Panc1 (cell line): ENCODE results near the gene AUH. TPM values are rescaled to one million over a fixed set of nuclear protein-coding genes. Genes with fewer than 3 reads are reported as not detected.
A peak's percentile ranks its signal among the peaks of the same experiment; 100 is the strongest.

Experiments
- ATAC-seq: fragments of 200-7000 bp; cut with Tn5 transposase; 2 replicates; pipeline ENCODE4 v1.9.1; 2020; ENCODE audit warnings: mild to moderate bottlenecking, moderate library complexity
- BruUV-seq: library from RNA; stranded (reverse); fragments of 400-500 nt; replicated peaks from 2 replicates; lab custom pipeline; 2021; lab: Mats Ljungman, UMichigan
- CTCF ChIA-PET: fragments of 300-600 bp; sonication (Branson Sonifier 250); formaldehyde crosslinking; loops from one replicate; lab custom pipeline; 2022; ENCODE audit warnings: antibody characterized with exemption; lab: Charles Lee
- POLR2A ChIA-PET: fragments of 300-600 bp; sonication (Branson Sonifier 250); formaldehyde crosslinking; loops from one replicate; lab custom pipeline; 2022; ENCODE audit warnings: antibody characterized with exemption; lab: Charles Lee
- DNase-seq: peaks from one replicate; pipeline ENCODE4 v3.0.0-alpha.2; 2010; ENCODE audit warnings: low read depth, low spot score
- H3K27ac ChIP-seq: 2 replicates; pipeline ENCODE4 v1.5.1; 2011; ENCODE audit warnings: mild to moderate bottlenecking, low read length, inconsistent platforms
- H3K27me3 ChIP-seq: fragments of 200-500 bp; sonication (Bioruptor generic); 2 replicates; pipeline ENCODE4 v1.6.0; 2014; ENCODE audit warnings: low read length, inconsistent platforms; ENCODE audit not compliant: control insufficient read depth, insufficient read depth
- H3K36me3 ChIP-seq: fragments of 200-500 bp; sonication (Bioruptor generic); 2 replicates; pipeline ENCODE4 v1.5.1; 2014; ENCODE audit warnings: inconsistent platforms, mild to moderate bottlenecking, low read length, moderate library complexity; ENCODE audit not compliant: control insufficient read depth, insufficient read depth
- H3K4me1 ChIP-seq: 2 replicates; pipeline ENCODE4 v1.5.1; 2011; ENCODE audit warnings: inconsistent platforms, mild to moderate bottlenecking, low read length, moderate library complexity; ENCODE audit not compliant: control insufficient read depth, insufficient read depth
- H3K4me3 ChIP-seq, 2 experiments: 2 replicates each; pipeline ENCODE4 v1.5.1; 2011 to 2012; ENCODE audit warnings: low read depth in 2 of 2, low read length in 2 of 2, mild to moderate bottlenecking in 2 of 2, inconsistent platforms in 1 of 2, moderate library complexity in 1 of 2
- H3K9me3 ChIP-seq: fragments of 200-500 bp; sonication (Bioruptor generic); 2 replicates; pipeline ENCODE4 v1.5.1; 2014; ENCODE audit warnings: low read depth, mild to moderate bottlenecking, inconsistent platforms, low read length, moderate library complexity; ENCODE audit not compliant: control insufficient read depth, insufficient read depth
- POLR2AphosphoS5 ChIP-seq: IDR thresholded peaks from 2 replicates; pipeline ENCODE4 v1.6.1; 2012; ENCODE audit warnings: mild to moderate bottlenecking, low read depth, low read length, moderate library complexity
- SIN3A ChIP-seq: IDR thresholded peaks from 2 replicates; pipeline ENCODE4 v1.6.1; 2012; ENCODE audit warnings: low read depth, mild to moderate bottlenecking, low read length, moderate library complexity, borderline replicate concordance; ENCODE audit not compliant: insufficient read depth
- TCF7L2 ChIP-seq: IDR thresholded peaks from 2 replicates; pipeline ENCODE4 v1.6.1; 2011; ENCODE audit warnings: mild to moderate bottlenecking, low read depth, low read length, inconsistent platforms
- in situ Hi-C: cut with HindIII; loops from 2 replicates; pipeline ENCODE4 v1.10.0; 2016; ENCODE audit warnings: low sequenced_read_pairs, low pct_unique_long_range_greater_than_20kb
- intact Hi-C: fragments of 100-400 bp; cut with micrococcal nuclease; formaldehyde crosslinking; loops from one replicate; pipeline ENCODE4 v1.10.0; 2022; ENCODE audit not compliant: unreplicated experiment
- total RNA-seq: library from RNA; stranded (reverse); gene quantifications from one replicate; pipeline ENCODE4 v1.2.1, GENCODE V29; 2021; ENCODE audit not compliant: unreplicated experiment
- TF ChIP-seq, protein P1 (sequence below): fragments of 450-650 bp; IDR thresholded peaks from 2 replicates; pipeline ENCODE4 v1.5.1; 2017; ENCODE audit warnings: mild to moderate bottlenecking
- TF ChIP-seq, protein P2 (sequence below), 2 experiments: IDR thresholded peaks; 2 replicates each; pipeline ENCODE4 v1.6.1; 2011 to 2012; ENCODE audit warnings: low read depth in 2 of 2, control low read depth in 1 of 2, low read length in 1 of 2, mild to moderate bottlenecking in 1 of 2, moderate library complexity in 1 of 2; ENCODE audit not compliant: insufficient read depth in 1 of 2

Gene AUH
- total RNA-seq, 1 experiment from 2014 or later, result 7.7 TPM

DNA sequence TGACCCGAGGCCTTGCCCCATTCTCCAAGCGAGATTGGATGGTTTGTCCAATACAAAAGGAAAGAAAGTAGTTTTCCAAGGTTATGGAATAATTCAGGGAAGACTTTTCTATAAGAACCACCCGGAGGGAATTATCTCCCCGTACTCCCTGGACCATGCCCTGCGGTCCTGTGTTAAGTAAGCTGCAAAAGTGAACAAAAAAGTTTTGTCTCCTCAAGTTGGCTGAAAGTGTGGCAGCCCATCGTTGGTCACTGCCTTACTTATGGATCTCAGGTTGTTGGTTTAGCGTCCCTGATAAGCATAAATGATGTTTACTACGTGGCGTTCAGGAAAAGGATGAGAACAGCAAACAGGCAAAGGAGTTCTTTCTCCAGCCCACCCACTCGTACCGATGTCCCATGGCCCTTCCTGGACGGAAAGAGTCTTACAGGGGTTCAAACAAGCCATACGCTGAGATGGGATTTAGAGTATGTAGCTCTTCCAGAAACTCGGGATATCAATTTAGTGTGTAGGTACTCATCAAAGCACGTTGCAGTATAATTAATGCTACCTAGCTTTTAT, 413 bp upstream of the AUH start:
- Histone ChIP-seq H3K36me3 (peaks cover 7% of the 10 kb centered on the region; the same call in 1 of the 2 replicates), H3K9me3 (no peaks in the 10 kb centered on the region), H3K4me3 (peak overlapping the region; percentile 81 to 87), H3K4me1 (peaks cover 5% of the 10 kb centered on the region), H3K27ac (peak overlapping the region; percentile 88), H3K27me3 (no peaks in the 10 kb centered on the region)
- BruUV-seq, result no TSS peak
- intact Hi-C loops, result no loop called here
- ChIA-PET POLR2A (interaction anchor here (1.5 kb wide), 1 partner anchor 20 kb away, joined by 3 read pairs; no protein-coding TSS in a partner anchor), CTCF (no interaction called here)
- TF ChIP-seq POLR2AphosphoS5 (peak; percentile 56; the same call in 1 of the 2 replicates), TCF7L2 (no peak)
- TF ChIP-seq, protein P1, sequence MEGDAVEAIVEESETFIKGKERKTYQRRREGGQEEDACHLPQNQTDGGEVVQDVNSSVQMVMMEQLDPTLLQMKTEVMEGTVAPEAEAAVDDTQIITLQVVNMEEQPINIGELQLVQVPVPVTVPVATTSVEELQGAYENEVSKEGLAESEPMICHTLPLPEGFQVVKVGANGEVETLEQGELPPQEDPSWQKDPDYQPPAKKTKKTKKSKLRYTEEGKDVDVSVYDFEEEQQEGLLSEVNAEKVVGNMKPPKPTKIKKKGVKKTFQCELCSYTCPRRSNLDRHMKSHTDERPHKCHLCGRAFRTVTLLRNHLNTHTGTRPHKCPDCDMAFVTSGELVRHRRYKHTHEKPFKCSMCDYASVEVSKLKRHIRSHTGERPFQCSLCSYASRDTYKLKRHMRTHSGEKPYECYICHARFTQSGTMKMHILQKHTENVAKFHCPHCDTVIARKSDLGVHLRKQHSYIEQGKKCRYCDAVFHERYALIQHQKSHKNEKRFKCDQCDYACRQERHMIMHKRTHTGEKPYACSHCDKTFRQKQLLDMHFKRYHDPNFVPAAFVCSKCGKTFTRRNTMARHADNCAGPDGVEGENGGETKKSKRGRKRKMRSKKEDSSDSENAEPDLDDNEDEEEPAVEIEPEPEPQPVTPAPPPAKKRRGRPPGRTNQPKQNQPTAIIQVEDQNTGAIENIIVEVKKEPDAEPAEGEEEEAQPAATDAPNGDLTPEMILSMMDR, result no peak
- in situ Hi-C loops, result no loop called here
- ATAC-seq, result peak; percentile 40; the same call in 1 of the 2 replicates
- no peak for DNase-seq

DNA sequence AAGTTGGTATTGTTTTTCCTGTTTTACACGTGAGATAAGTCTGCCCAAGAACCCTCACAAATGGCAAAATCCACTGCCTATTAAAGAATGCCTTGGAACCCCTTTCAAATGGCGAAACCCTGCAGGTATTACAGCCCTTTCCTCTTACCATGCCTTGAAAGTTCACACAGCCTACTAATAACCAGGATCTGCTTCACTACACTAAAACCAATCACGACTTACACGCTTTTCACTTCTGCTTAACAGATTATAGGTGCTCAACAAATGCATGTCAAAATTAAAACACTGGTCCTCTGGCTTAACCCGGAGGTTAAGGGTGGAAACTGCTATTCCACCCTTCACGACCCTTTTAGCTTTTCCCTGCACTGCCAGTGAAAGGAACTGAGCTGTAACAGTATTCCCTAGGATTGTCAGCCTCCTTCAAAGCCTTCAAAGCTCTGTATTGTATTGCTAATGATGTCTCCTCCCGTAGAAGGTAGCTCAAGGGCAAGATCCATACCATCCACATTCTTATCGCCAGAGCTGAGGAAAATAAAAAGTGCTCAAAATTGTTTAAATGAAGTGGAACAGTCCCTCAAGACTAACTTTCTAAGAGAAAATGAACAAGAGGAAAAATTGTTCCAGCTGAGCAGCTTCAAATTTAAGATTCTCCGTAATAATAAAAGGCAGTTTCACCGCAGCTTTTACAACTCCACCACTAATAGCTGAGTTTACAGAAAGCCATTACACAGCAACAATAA, 997 bp downstream of the AUH start:
- ATAC-seq (no peak), DNase-seq (no peak)
- no TSS peak for BruUV-seq
- Histone ChIP-seq H3K9me3 (no peaks in the 10 kb centered on the region), H3K4me3 (peak overlapping the region; percentile 81 to 87), H3K4me1 (peaks cover 5% of the 10 kb centered on the region), H3K27me3 (no peaks in the 10 kb centered on the region), H3K27ac (peak overlapping the region; percentile 70), H3K36me3 (peaks cover 7% of the 10 kb centered on the region; the same call in 1 of the 2 replicates)
- TF ChIP-seq, protein P2, sequence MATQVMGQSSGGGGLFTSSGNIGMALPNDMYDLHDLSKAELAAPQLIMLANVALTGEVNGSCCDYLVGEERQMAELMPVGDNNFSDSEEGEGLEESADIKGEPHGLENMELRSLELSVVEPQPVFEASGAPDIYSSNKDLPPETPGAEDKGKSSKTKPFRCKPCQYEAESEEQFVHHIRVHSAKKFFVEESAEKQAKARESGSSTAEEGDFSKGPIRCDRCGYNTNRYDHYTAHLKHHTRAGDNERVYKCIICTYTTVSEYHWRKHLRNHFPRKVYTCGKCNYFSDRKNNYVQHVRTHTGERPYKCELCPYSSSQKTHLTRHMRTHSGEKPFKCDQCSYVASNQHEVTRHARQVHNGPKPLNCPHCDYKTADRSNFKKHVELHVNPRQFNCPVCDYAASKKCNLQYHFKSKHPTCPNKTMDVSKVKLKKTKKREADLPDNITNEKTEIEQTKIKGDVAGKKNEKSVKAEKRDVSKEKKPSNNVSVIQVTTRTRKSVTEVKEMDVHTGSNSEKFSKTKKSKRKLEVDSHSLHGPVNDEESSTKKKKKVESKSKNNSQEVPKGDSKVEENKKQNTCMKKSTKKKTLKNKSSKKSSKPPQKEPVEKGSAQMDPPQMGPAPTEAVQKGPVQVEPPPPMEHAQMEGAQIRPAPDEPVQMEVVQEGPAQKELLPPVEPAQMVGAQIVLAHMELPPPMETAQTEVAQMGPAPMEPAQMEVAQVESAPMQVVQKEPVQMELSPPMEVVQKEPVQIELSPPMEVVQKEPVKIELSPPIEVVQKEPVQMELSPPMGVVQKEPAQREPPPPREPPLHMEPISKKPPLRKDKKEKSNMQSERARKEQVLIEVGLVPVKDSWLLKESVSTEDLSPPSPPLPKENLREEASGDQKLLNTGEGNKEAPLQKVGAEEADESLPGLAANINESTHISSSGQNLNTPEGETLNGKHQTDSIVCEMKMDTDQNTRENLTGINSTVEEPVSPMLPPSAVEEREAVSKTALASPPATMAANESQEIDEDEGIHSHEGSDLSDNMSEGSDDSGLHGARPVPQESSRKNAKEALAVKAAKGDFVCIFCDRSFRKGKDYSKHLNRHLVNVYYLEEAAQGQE (IDR thresholded peaks at IDR 0.05; ENCODE audit: insufficient read depth in 1 of 2, low read depth in 2 of 2, low read length in 1 of 2), result no peak
- TF ChIP-seq TCF7L2 (no peak), POLR2AphosphoS5 (no peak), SIN3A (no peak)
- TF ChIP-seq, protein P1, result no peak
- intact Hi-C loops (no loop called here), in situ Hi-C loops (no loop called here)
- POLR2A ChIA-PET, result interaction anchor here (0.5 to 1.5 kb wide), 2 partner anchors 18 to 430 kb away, joined by 3 to 7 read pairs; no protein-coding TSS in a partner anchor
- CTCF ChIA-PET, result no interaction called here
